Mammary epithelial cell (primary cell): ENCODE results near the gene DISP2.

Experiments used
- EZH2 ChIP-seq: IDR thresholded peaks from 2 replicates; pipeline ENCODE4 v1.6.1; 2012; ENCODE audit warnings: low read length, inconsistent platforms, borderline replicate concordance
- TF ChIP-seq, protein P1 (sequence below), 2 donors: IDR thresholded peaks in 1 of 2; conservative IDR thresholded peaks in 1 of 2; 2 replicates each; pipeline ENCODE4 v1.5.1; 2011 to 2012; ENCODE audit warnings: inconsistent platforms in 2 of 2, low read length in 2 of 2, mild to moderate bottlenecking in 2 of 2, control low read depth in 1 of 2, low read depth in 1 of 2; ENCODE audit not compliant: insufficient read depth in 1 of 2; ENCODE audit errors: extremely low read depth in 1 of 2

DNA sequence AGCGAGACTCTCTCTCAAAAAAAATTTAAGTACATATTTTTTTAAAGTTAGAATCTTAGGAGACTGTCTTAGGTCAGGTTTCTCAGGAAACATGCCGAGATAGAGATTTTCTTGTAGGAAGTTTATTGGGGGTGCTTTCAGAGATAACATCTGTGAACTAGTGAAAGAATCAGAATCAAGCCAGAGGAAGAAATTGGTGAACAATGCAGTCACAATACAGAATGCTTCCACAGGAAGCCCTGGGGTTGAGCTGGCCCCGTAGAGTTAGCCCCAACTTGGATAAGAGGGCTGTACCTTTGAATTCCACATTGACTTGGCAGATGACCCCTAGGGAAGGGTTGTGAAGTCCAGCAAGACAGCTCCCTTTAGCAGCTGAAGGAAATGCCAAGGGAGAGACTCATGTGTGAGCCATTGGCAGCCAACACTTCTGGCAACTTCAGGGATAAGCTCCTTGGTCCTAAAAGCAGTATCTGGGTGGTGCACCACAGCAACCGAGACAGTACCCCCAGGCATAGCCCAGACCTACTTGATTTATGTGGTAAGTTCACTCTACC lies 43.2 kb upstream of the DISP2 start:
- TF ChIP-seq, protein P1, sequence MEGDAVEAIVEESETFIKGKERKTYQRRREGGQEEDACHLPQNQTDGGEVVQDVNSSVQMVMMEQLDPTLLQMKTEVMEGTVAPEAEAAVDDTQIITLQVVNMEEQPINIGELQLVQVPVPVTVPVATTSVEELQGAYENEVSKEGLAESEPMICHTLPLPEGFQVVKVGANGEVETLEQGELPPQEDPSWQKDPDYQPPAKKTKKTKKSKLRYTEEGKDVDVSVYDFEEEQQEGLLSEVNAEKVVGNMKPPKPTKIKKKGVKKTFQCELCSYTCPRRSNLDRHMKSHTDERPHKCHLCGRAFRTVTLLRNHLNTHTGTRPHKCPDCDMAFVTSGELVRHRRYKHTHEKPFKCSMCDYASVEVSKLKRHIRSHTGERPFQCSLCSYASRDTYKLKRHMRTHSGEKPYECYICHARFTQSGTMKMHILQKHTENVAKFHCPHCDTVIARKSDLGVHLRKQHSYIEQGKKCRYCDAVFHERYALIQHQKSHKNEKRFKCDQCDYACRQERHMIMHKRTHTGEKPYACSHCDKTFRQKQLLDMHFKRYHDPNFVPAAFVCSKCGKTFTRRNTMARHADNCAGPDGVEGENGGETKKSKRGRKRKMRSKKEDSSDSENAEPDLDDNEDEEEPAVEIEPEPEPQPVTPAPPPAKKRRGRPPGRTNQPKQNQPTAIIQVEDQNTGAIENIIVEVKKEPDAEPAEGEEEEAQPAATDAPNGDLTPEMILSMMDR (conservative IDR thresholded peaks at IDR 0.05 in 1 of 2, IDR thresholded peaks at IDR 0.05 in 1 of 2; ENCODE audit: extremely low read depth in 1 of 2, insufficient read depth in 1 of 2, low read depth in 1 of 2, low read length in 2 of 2) = no peak
- TF ChIP-seq EZH2 = no peak
